GM23338 (cell line): ENCODE results near the gene RUSF1.

Source experiments
- CREB1 ChIP-seq: fragments of 250-450 bp; sonication (Bioruptor Pico); IDR thresholded peaks from 2 replicates; pipeline ENCODE4 v1.5.0; 2020; ENCODE audit warnings: low read depth, mild to moderate bottlenecking, moderate library complexity
- CTCF ChIP-seq, 2 experiments: fragments of 200-600 bp in 1 of 2; sonication (generic) in 1 of 2; conservative IDR thresholded peaks; 2 replicates each; pipeline versions ENCODE4 v1.5.1 to v1.6.1; 2016 to 2017; ENCODE audit warnings: antibody characterized with exemption in 2 of 2, low read depth in 2 of 2, mild to moderate bottlenecking in 2 of 2, moderate library complexity in 1 of 2
- EZH2 ChIP-seq: fragments of 200-600 bp; sonication (generic); IDR thresholded peaks from one replicate; pipeline ENCODE4 v1.8.0; 2017; ENCODE audit warnings: antibody characterized with exemption, mild to moderate bottlenecking, low read depth; ENCODE audit not compliant: unreplicated experiment
- EZH2phosphoT487 ChIP-seq: fragments of 200-600 bp; sonication (generic); IDR thresholded peaks from one replicate; pipeline ENCODE4 v1.8.1; 2018; ENCODE audit warnings: antibody characterized with exemption; ENCODE audit not compliant: unreplicated experiment
- POLR2AphosphoS5 ChIP-seq: IDR thresholded peaks from 2 replicates; pipeline ENCODE4 v1.6.1; 2016; ENCODE audit warnings: antibody characterized with exemption, low read depth
- REST ChIP-seq: IDR thresholded peaks from one replicate; pipeline ENCODE4 v1.6.1; 2018; ENCODE audit warnings: antibody characterized with exemption; ENCODE audit not compliant: unreplicated experiment

DNA sequence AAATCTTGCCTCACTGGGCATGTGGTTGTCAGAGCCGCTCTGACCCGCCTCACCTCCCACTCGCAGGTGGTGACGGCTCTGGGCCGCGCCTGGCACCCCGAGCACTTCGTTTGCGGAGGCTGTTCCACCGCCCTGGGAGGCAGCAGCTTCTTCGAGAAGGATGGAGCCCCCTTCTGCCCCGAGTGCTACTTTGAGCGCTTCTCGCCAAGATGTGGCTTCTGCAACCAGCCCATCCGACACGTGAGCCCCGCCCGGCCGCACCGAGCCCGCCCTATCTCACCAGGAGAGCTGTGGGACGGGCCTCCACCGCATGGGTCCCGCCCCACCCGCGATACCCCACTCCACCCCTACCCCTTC, 32.3 kb downstream of the RUSF1 start:
- TF ChIP-seq CTCF (conservative IDR thresholded peaks at IDR 0.05; ENCODE audit: low read depth in 2 of 2): no peak
- no peak for TF ChIP-seq EZH2
- TF ChIP-seq REST: no peak
- TF ChIP-seq POLR2AphosphoS5: no peak
- TF ChIP-seq CREB1: no peak
- no peak for TF ChIP-seq EZH2phosphoT487
